Measurements from ENCODE around the gene ZMAT3. TPM values are rescaled to one million over a fixed set of nuclear protein-coding genes. Genes with fewer than 3 reads are reported as not detected.

The ZMAT3 gene
- total and polyA plus RNA-seq, 2 of the 4 experiments (the other 2 are of a cell fraction): 11.7 to 14.3 TPM

DNA sequence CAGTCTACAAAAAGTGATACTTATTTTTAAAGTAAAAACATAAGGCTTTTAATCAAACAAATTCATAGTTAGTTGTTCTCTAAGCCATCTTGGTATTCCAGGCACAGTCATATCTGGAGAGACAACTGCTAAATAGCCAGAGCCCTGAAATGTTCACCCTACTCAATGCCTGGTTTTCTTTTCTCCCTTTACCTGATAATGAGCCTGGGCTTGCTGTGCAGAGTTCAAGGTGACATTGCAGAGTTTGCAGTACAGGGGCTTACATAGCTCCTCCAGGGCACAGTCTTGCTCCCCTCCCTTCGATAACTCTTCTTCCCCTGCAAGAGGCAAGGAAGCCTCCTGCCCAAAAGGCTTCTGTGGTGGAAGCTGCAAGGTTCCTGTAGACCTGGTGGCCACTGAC is 4.3 kb downstream of the ZMAT3 start:
- Histone ChIP-seq H3K4me3 (ENCODE audit: insufficient read depth, low read depth, low read length) (no peak overlapping the region), H3K4me1 (ENCODE audit: control insufficient read depth, insufficient read depth, low read length) (peaks cover 12% of the 10 kb centered on the region), H2AK5ac (ENCODE audit: low read depth, low read length) (no peak overlapping the region), H3K79me1 (ENCODE audit: low read depth in 1 of 2, low read length in 2 of 2) (peaks cover 21 to 61% of the 10 kb centered on the region in 2 experiments), H2BK5ac (ENCODE audit: low read depth, low read length, poor library complexity, severe bottlenecking) (no peak overlapping the region), H2BK20ac (ENCODE audit: low read depth, low read length) (no peak overlapping the region), H3K9ac (ENCODE audit: low read depth, low read length) (no peak overlapping the region), H3K4ac (ENCODE audit: low read depth, low read length) (no peak overlapping the region), H3K9me1 (ENCODE audit: insufficient read depth, low read length) (peaks cover 16% of the 10 kb centered on the region), H3K36me3 (ENCODE audit: control insufficient read depth, insufficient read depth, low read length) (peaks cover 13% of the 10 kb centered on the region), H3K14ac (replicated peaks; ENCODE audit: low read depth, low read length) (no peak overlapping the region), H4K5ac (ENCODE audit: low read depth, low read length) (no peak overlapping the region), H4K20me1 (ENCODE audit: insufficient read depth, low read length) (peaks cover 29% of the 10 kb centered on the region; the same call in 1 of the 2 replicates), H4K8ac (ENCODE audit: low read depth in 2 of 2, low read length in 2 of 2) (no peak overlapping the region), H2BK15ac (ENCODE audit: low read depth, low read length) (no peak overlapping the region), H3K18ac (ENCODE audit: low read depth, low read length) (no peak overlapping the region), H2BK120ac (ENCODE audit: low read depth, low read length) (no peak overlapping the region), H3K23ac (ENCODE audit: low read depth, low read length) (0 out of 2 replicates have a peak overlapping the region, but pooled peaks have one; percentile 14), H2AFZ (replicated peaks; ENCODE audit: low read length, poor library complexity) (no peak overlapping the region), H3K4me2 (ENCODE audit: low read depth, low read length) (no peak overlapping the region), H4K91ac (ENCODE audit: insufficient read depth, low read depth, low read length) (no peak overlapping the region), H3K56ac (ENCODE audit: extremely low read depth, insufficient read depth, low read length) (no peak overlapping the region), H2AK9ac (replicated peaks; ENCODE audit: low read depth, low read length, poor library complexity) (no peak overlapping the region), H3K9me3 (ENCODE audit: control insufficient read depth, insufficient read depth, low read length) (no peaks in the 10 kb centered on the region), H3K27me3 (ENCODE audit: control insufficient read depth, insufficient read depth, low read length) (no peaks in the 10 kb centered on the region), H3K27ac (ENCODE audit: insufficient read depth, low read length) (no peak overlapping the region)
- TF ChIP-seq RCOR1 (IDR thresholded peaks at IDR 0.05; ENCODE audit: insufficient replicate concordance, low read length): no peak
- TF ChIP-seq CEBPB (IDR thresholded peaks at IDR 0.05; ENCODE audit: low read depth, low read length): no peak
- TF ChIP-seq MAFK (IDR thresholded peaks at IDR 0.05; ENCODE audit: low read depth, low read length): no peak
- TF ChIP-seq, protein P1, sequence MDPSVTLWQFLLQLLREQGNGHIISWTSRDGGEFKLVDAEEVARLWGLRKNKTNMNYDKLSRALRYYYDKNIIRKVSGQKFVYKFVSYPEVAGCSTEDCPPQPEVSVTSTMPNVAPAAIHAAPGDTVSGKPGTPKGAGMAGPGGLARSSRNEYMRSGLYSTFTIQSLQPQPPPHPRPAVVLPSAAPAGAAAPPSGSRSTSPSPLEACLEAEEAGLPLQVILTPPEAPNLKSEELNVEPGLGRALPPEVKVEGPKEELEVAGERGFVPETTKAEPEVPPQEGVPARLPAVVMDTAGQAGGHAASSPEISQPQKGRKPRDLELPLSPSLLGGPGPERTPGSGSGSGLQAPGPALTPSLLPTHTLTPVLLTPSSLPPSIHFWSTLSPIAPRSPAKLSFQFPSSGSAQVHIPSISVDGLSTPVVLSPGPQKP (IDR thresholded peaks at IDR 0.05; ENCODE audit: borderline replicate concordance, low read depth, low read length): no peak
- TF ChIP-seq MAZ (IDR thresholded peaks at IDR 0.05; ENCODE audit: borderline replicate concordance, low read depth, low read length): no peak
- no peak for TF ChIP-seq NFE2L2 (IDR thresholded peaks at IDR 0.05; ENCODE audit: low read depth, low read length)
- no peak for TF ChIP-seq RFX5 (IDR thresholded peaks at IDR 0.05; ENCODE audit: low read depth, low read length)
- no peak for TF ChIP-seq SMC3 (IDR thresholded peaks at IDR 0.05; ENCODE audit: low read depth, low read length)
- TF ChIP-seq POLR2A (IDR thresholded peaks at IDR 0.05; ENCODE audit: low read depth, low read length): no peak
- no peak for TF ChIP-seq FOS (IDR thresholded peaks at IDR 0.05; ENCODE audit: low read depth, low read length)
- TF ChIP-seq, protein P2, sequence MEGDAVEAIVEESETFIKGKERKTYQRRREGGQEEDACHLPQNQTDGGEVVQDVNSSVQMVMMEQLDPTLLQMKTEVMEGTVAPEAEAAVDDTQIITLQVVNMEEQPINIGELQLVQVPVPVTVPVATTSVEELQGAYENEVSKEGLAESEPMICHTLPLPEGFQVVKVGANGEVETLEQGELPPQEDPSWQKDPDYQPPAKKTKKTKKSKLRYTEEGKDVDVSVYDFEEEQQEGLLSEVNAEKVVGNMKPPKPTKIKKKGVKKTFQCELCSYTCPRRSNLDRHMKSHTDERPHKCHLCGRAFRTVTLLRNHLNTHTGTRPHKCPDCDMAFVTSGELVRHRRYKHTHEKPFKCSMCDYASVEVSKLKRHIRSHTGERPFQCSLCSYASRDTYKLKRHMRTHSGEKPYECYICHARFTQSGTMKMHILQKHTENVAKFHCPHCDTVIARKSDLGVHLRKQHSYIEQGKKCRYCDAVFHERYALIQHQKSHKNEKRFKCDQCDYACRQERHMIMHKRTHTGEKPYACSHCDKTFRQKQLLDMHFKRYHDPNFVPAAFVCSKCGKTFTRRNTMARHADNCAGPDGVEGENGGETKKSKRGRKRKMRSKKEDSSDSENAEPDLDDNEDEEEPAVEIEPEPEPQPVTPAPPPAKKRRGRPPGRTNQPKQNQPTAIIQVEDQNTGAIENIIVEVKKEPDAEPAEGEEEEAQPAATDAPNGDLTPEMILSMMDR (conservative IDR thresholded peaks at IDR 0.05; ENCODE audit: low read depth, low read length): no peak
- TF ChIP-seq, protein P3, sequence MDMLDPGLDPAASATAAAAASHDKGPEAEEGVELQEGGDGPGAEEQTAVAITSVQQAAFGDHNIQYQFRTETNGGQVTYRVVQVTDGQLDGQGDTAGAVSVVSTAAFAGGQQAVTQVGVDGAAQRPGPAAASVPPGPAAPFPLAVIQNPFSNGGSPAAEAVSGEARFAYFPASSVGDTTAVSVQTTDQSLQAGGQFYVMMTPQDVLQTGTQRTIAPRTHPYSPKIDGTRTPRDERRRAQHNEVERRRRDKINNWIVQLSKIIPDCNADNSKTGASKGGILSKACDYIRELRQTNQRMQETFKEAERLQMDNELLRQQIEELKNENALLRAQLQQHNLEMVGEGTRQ (IDR thresholded peaks at IDR 0.05; ENCODE audit: low read depth, low read length): no peak
- TF ChIP-seq BHLHE40 (IDR thresholded peaks at IDR 0.05; ENCODE audit: low read depth, low read length): no peak
- no peak for TF ChIP-seq RAD21 (IDR thresholded peaks at IDR 0.05; ENCODE audit: low read length)
- TF ChIP-seq CHD1 (IDR thresholded peaks at IDR 0.05; ENCODE audit: low read depth, low read length): no peak
- TF ChIP-seq MXI1 (IDR thresholded peaks at IDR 0.05; ENCODE audit: borderline replicate concordance, low read depth, low read length): no peak
- dilution Hi-C loops (cut with HindIII; ENCODE audit: low sequenced_read_pairs, unreplicated experiment) (no loop called here), intact Hi-C loops (cut with micrococcal nuclease) (no loop called here), in situ Hi-C loops (cut with MboI; ENCODE audit: low sequenced_read_pairs) (no loop called here)
- BruUV-seq (replicated peaks): no TSS peak
- CTCF ChIA-PET: no interaction called here
- ATAC-seq (ENCODE audit: low read depth): no peak
- WGBS, 2 experiments (ENCODE audit: extremely low coverage in 2 of 2, insufficient read length in 1 of 2): no CpG with 5 or more reads among the region's 1 CpG
- no peak for DNase-seq
- POLR2A ChIA-PET (ENCODE audit: unreplicated experiment): no interaction called here

All from IMR-90 (cell line).